ENCODE measurements around the gene NUDT8.
"Not testable (repeated sequence)": the region's sequence is repeated elsewhere in the genome, so short reads cannot be mapped to it uniquely, and the experiment has no call there.

The NUDT8 gene

GRCh38 chr11:67611165-67611564 is 18.6 kb downstream of the NUDT8 start:
- H3K36me3 ChIP-seq (ENCODE audit: insufficient read depth, low read length), result peaks cover 20% of the 10 kb centered on the region

DNA sequence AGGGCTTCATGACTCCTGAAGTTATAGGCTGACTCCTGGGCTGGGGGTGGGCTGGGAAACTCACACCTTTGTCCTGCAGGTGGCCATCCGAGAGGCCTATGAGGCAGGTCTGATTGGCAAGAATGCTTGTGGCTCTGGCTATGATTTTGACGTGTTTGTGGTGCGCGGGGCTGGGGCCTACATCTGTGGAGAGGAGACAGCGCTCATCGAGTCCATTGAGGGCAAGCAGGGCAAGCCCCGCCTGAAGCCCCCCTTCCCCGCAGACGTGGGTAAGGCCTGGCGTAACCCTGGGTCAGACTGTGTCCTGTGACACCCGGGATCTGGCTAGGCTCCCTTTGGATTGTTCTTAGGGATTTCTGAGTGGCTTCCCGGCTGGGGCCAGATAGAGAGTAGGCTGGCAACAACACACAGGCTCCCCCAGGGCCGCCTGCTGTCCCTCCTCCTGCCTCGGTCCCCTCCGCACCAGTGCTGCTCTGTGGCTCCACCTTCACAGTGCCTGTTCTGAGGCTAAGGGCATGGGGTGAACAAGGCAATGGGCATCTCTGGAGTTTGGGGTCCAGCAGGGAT is 19.4 kb downstream of the NUDT8 start:
- Histone ChIP-seq H3K4me3 (ENCODE audit: low read length) (no peak overlapping the region), H3K4me2 (ENCODE audit: low read length) (no peak overlapping the region), H3K4me1 (ENCODE audit: control insufficient read depth, insufficient read depth, low read length) (peaks cover 15% of the 10 kb centered on the region), H3K27me3 (ENCODE audit: control insufficient read depth, insufficient read depth, low read length) (peaks cover 3% of the 10 kb centered on the region), H3K9me3 (replicated peaks; ENCODE audit: low read length) (no peaks in the 10 kb centered on the region), H3K9ac (ENCODE audit: low read depth, low read length) (no peak overlapping the region), H3K36me3 (ENCODE audit: insufficient read depth, low read length) (peaks cover 20% of the 10 kb centered on the region)

More at GRCh38 chr11:67611165-67611564, 18.6 kb downstream of the NUDT8 start:
- H3K27me3 ChIP-seq (ENCODE audit: control insufficient read depth, insufficient read depth, low read length), result peaks cover 11% of the 10 kb centered on the region
- H3K4me2 ChIP-seq (ENCODE audit: low read length), result no peak overlapping the region
- H3K9me3 ChIP-seq (replicated peaks; ENCODE audit: low read length), result no peaks in the 10 kb centered on the region
- H3K4me1 ChIP-seq (ENCODE audit: control insufficient read depth, insufficient read depth, low read length), result peaks cover 13% of the 10 kb centered on the region
- H3K4me3 ChIP-seq (ENCODE audit: low read length), result no peak overlapping the region
- no peak overlapping the region for H3K9ac ChIP-seq (ENCODE audit: low read depth, low read length)

GRCh38 chr11:67609316-67609715 is 20.4 kb downstream of the NUDT8 start:
- Histone ChIP-seq H3K36me3 (ENCODE audit: insufficient read depth, low read length) (peaks cover 20% of the 10 kb centered on the region), H3K9me3 (replicated peaks; ENCODE audit: low read length) (no peaks in the 10 kb centered on the region), H3K9ac (ENCODE audit: low read depth, low read length) (no peak overlapping the region), H3K4me1 (ENCODE audit: control insufficient read depth, insufficient read depth, low read length) (peaks cover 15% of the 10 kb centered on the region), H3K4me2 (ENCODE audit: low read length) (no peak overlapping the region), H3K27me3 (ENCODE audit: control insufficient read depth, insufficient read depth, low read length) (no peaks in the 10 kb centered on the region), H3K4me3 (ENCODE audit: low read length) (no peak overlapping the region)

- H3K4me1 ChIP-seq (ENCODE audit: control insufficient read depth, insufficient read depth, low read length), result peaks cover 10% of the 10 kb centered on the region
- no peaks in the 10 kb centered on the region for H3K27me3 ChIP-seq (ENCODE audit: control insufficient read depth, insufficient read depth, low read length)
- no peak overlapping the region for H3K4me3 ChIP-seq (ENCODE audit: low read length)
- H3K36me3 ChIP-seq (ENCODE audit: insufficient read depth, low read length), result peaks cover 20% of the 10 kb centered on the region
- no peak overlapping the region for H3K4me2 ChIP-seq (ENCODE audit: low read length)
- no peaks in the 10 kb centered on the region for H3K9me3 ChIP-seq (replicated peaks; ENCODE audit: low read length)
- no peak overlapping the region for H3K9ac ChIP-seq (ENCODE audit: low read depth, low read length)
Measured at GRCh38 chr11:67608486-67608885, 21.3 kb downstream of the NUDT8 start.

- Histone ChIP-seq H3K27me3 (ENCODE audit: control insufficient read depth, insufficient read depth, low read length) (peaks cover 6% of the 10 kb centered on the region), H3K9me3 (replicated peaks; ENCODE audit: low read length) (no peaks in the 10 kb centered on the region), H3K36me3 (ENCODE audit: insufficient read depth, low read length) (peaks cover 20% of the 10 kb centered on the region), H3K4me1 (ENCODE audit: control insufficient read depth, insufficient read depth, low read length) (peaks cover 10% of the 10 kb centered on the region), H3K4me3 (ENCODE audit: low read length) (peak overlapping the region; percentile 87), H3K4me2 (ENCODE audit: low read length) (peak overlapping the region; percentile 90), H3K9ac (ENCODE audit: low read depth, low read length) (peak overlapping the region; percentile 93)
Measured at GRCh38 chr11:67607507-67607906, 22.2 kb downstream of the NUDT8 start.

DNA sequence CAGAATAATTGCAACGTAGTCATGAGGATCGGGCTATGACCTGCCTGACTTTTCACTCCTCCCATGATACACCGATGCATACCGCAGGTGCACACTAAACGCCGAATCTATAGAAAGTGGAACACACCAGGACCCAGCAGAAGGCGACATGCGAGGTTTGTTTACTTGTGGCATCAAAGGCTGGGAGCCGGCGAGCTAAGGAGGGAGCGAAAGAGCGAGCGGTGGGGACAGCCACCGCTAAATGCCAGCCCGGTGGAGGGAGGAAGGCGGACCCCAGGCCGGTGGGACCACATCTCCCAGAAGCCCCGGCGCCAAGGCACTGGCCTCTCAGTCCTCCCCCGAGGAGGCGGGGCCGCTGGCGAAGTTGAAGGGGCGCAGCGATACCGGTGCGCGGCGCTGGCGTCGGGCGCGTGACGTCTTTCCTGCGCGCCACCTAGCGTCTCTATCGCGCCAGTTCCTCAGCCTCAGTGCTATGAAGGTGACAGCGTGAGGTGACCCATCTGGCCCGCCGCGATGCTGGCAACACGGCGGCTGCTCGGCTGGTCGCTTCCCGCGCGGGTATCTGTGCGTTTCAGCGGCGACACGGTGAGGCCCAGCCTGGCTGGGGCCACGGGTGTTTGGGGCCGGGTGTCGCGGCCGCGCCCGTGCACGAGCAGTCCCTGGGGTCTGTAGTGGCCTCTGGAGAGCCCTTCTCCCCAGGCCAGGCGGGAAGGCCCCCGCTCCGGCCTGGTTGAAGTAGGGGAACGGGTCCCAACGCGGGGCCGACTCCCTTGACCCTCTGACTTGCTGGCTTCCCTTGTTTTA is 23.0 kb downstream of the NUDT8 start, which contains the start of gene NDUFV1:
Gene NDUFV1 (plus strand): TSS at position 445 of the 804 bp plus-strand sequence. CDS start 69 bp downstream, at position 514.
- Histone ChIP-seq H3K36me3 (ENCODE audit: insufficient read depth, low read length) (peaks cover 18% of the 10 kb centered on the region), H3K27me3 (ENCODE audit: control insufficient read depth, insufficient read depth, low read length) (peaks cover 7% of the 10 kb centered on the region), H3K9ac (ENCODE audit: low read depth, low read length) (peak within 1 kb of the TSS; percentile 93), H3K9me3 (replicated peaks; ENCODE audit: low read length) (no peaks in the 10 kb centered on the region), H3K4me1 (ENCODE audit: control insufficient read depth, insufficient read depth, low read length) (peaks cover 10% of the 10 kb centered on the region), H3K4me2 (ENCODE audit: low read length) (peak within 1 kb of the TSS; percentile 90), H3K4me3 (ENCODE audit: low read length) (peak within 1 kb of the TSS; percentile 87)

- H3K36me3 ChIP-seq (ENCODE audit: insufficient read depth, low read length), result peaks cover 14% of the 10 kb centered on the region
- peak overlapping the region; percentile 93 for H3K9ac ChIP-seq (ENCODE audit: low read depth, low read length)
- peak overlapping the region; percentile 90 for H3K4me2 ChIP-seq (ENCODE audit: low read length)
- H3K4me1 ChIP-seq (ENCODE audit: control insufficient read depth, insufficient read depth, low read length), result peaks cover 10% of the 10 kb centered on the region
- peak overlapping the region; percentile 87 for H3K4me3 ChIP-seq (ENCODE audit: low read length)
- H3K9me3 ChIP-seq (replicated peaks; ENCODE audit: low read length), result no peaks in the 10 kb centered on the region
- peaks cover 9% of the 10 kb centered on the region for H3K27me3 ChIP-seq (ENCODE audit: control insufficient read depth, insufficient read depth, low read length)
Measured at GRCh38 chr11:67606093-67606491, 23.6 kb downstream of the NUDT8 start.

DNA sequence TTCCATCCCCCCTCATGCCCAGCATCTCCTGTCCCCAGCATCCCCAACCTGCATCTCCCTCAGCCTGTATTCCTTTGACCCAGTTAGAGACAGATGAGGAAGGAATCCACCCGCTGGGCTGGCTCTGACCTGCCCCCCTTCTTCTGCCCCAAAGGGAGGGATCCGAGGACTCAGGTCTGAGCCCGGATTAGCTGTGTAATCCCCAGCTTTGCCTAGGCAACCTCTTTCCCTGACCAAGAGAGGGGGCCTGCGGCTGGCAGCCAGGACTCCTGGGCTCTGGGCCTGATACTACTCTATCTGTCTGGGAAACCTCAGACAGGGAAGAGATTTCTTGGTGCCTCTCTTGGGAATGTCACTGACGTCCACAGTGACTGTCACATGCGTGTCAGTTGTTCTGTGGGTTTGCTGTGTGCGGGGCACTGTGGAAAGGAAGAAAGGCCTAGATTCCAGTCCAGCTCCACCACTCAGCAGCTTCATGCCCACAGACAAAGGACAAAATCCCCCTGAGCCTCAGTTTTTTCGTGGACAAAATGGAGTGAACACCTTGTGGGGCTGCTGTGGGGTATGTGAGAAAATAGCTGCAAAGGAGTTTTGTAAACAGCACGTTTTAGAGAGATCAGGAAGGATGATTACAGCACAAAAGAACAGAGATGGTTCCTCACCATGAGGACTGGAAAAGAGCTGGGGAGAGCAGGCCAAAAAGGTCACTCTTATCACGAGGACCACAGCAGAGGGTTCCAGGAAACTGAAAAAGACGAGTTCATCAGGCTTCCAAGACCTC is 24.3 kb downstream of the NUDT8 start:
- Histone ChIP-seq H3K36me3 (ENCODE audit: insufficient read depth, low read length) (peaks cover 13% of the 10 kb centered on the region), H3K9me3 (replicated peaks; ENCODE audit: low read length) (no peaks in the 10 kb centered on the region), H3K27me3 (ENCODE audit: control insufficient read depth, insufficient read depth, low read length) (peaks cover 16% of the 10 kb centered on the region), H3K4me2 (ENCODE audit: low read length) (no peak overlapping the region), H3K4me1 (ENCODE audit: control insufficient read depth, insufficient read depth, low read length) (peaks cover 10% of the 10 kb centered on the region), H3K4me3 (ENCODE audit: low read length) (no peak overlapping the region), H3K9ac (ENCODE audit: low read depth, low read length) (no peak overlapping the region)

DNA sequence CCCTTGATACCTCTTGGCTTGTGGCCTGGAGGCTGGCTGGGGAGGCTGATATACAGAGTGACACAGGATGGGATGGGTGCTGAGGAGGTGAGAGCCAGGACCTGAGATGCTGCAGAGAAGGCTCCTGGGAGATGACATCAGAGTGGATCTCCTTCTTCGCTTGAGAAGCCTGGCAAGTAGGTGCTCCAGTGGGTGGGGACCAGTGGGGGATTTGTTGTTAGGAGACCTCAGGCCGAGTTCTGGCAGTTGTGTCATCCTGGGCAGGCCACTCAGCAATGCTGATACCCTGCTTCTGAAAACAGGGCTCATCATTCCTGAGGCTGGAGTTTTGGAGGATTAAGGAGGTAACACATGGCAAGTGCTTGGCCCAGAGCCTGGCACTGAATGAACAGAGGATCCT is 24.9 kb downstream of the NUDT8 start:
- Histone ChIP-seq H3K27me3 (ENCODE audit: control insufficient read depth, insufficient read depth, low read length) (peaks cover 21% of the 10 kb centered on the region), H3K4me2 (ENCODE audit: low read length) (no peak overlapping the region), H3K4me1 (ENCODE audit: control insufficient read depth, insufficient read depth, low read length) (peaks cover 10% of the 10 kb centered on the region), H3K9me3 (replicated peaks; ENCODE audit: low read length) (no peaks in the 10 kb centered on the region), H3K9ac (ENCODE audit: low read depth, low read length) (no peak overlapping the region), H3K4me3 (ENCODE audit: low read length) (no peak overlapping the region), H3K36me3 (ENCODE audit: insufficient read depth, low read length) (peaks cover 10% of the 10 kb centered on the region)

- H3K4me2 ChIP-seq (ENCODE audit: low read length); H3K4me3 ChIP-seq (ENCODE audit: low read length); H3K36me3 ChIP-seq (ENCODE audit: insufficient read depth, low read length); H3K9ac ChIP-seq (ENCODE audit: low read depth, low read length); H3K4me1 ChIP-seq (ENCODE audit: control insufficient read depth, insufficient read depth, low read length); H3K9me3 ChIP-seq (replicated peaks; ENCODE audit: low read length): not testable (repeated sequence)
- H3K27me3 ChIP-seq (ENCODE audit: control insufficient read depth, insufficient read depth, low read length), result peaks cover 21% of the 10 kb centered on the region
Measured at GRCh38 chr11:67604119-67604518, 25.6 kb downstream of the NUDT8 start.

GRCh38 chr11:67601098-67601497 is 28.6 kb downstream of the NUDT8 start:
- Histone ChIP-seq H3K27me3 (ENCODE audit: control insufficient read depth, insufficient read depth, low read length) (peaks cover 24% of the 10 kb centered on the region), H3K36me3 (ENCODE audit: insufficient read depth, low read length) (no peaks in the 10 kb centered on the region), H3K9ac (ENCODE audit: low read depth, low read length) (no peak overlapping the region), H3K9me3 (replicated peaks; ENCODE audit: low read length) (no peaks in the 10 kb centered on the region), H3K4me2 (ENCODE audit: low read length) (no peak overlapping the region), H3K4me3 (ENCODE audit: low read length) (no peak overlapping the region), H3K4me1 (ENCODE audit: control insufficient read depth, insufficient read depth, low read length) (peaks cover 1% of the 10 kb centered on the region)
